Adrenal gland (tissue), 12 donors: ENCODE data around the gene ITPKB. TPM values are rescaled to one million over a fixed set of nuclear protein-coding genes. Genes with fewer than 3 reads are reported as not detected.

Experiments used
- DNase-seq, 7 donors: peaks; one replicate each; pipeline ENCODE4 v3.0.0-alpha.2; 2019 to 2020
- H3K27ac ChIP-seq, 5 donors: fragments of 200-600 bp; sonication (generic) in 4 of 5; 1 replicate in 3 of 5; 2 replicates in 2 of 5; pipeline versions ENCODE4 v1.5.1 to v1.8.0; 2016 to 2020; ENCODE audit warnings: mild to moderate bottlenecking in 1 of 5
- H3K27me3 ChIP-seq: fragments of 200-600 bp; 2 replicates; pipeline ENCODE4 v1.8.0; 2021
- H3K36me3 ChIP-seq, 2 donors: fragments of 200-600 bp; replicated peaks in 1 of 2; 1 replicate in 1 of 2; 2 replicates in 1 of 2; pipeline versions ENCODE4 v1.5.1 to v1.8.0; 2018 to 2022
- H3K4me1 ChIP-seq, 2 donors: fragments of 200-600 bp; replicated peaks in 1 of 2; 1 replicate in 1 of 2; 2 replicates in 1 of 2; pipeline versions ENCODE4 v1.5.1 to v1.8.0; 2018 to 2021
- H3K4me3 ChIP-seq, 4 donors: fragments of 200-600 bp; sonication (generic) in 3 of 4; one replicate each; pipeline ENCODE4 v1.5.1; 2016 to 2018
- H3K9me3 ChIP-seq, 3 donors: fragments of 200-600 bp; sonication (generic) in 1 of 3; replicated peaks in 1 of 3; 1 replicate in 2 of 3; 2 replicates in 1 of 3; pipeline versions ENCODE4 v1.5.1 to v1.8.0; 2016 to 2021
- POLR2A ChIP-seq, 2 donors: fragments of 450-650 bp; IDR thresholded peaks; one replicate each; pipeline ENCODE4 v1.6.1; 2017; ENCODE audit warnings: antibody characterized with exemption in 2 of 2, mild to moderate bottlenecking in 2 of 2, moderate library complexity in 1 of 2
- WGBS, 4 donors: extraction: QIAGEN DNeasy Blood & Tissue Kit in 2 of 4; methylation state at CpG; one replicate each; pipeline versions ENCODE4 v1.1.5 to v1.1.7; 2013 to 2017; 5-methylcytosine and 5-hydroxymethylcytosine counted together
- intact Hi-C, 2 donors: fragments of 100-400 bp; cut with DNase I; formaldehyde crosslinking; loops; one replicate each; pipeline versions ENCODE4 v1.14.1 to v1.15.0; 2022 to 2023
- polyA plus RNA-seq, 3 donors: library from polyadenylated mRNA; stranded (reverse); fragments of 200-250 nt in 2 of 3; fragments of 350-450 nt in 1 of 3; fragmentation: Illumina TruSeq in 1 of 3; extraction: RNeasy Lipid Tissue Mini Kit (QIAGEN cat#74804) in 1 of 3; gene quantifications; one replicate each; pipeline ENCODE4 v1.2.3, GENCODE V29; 2013 to 2014
- small RNA-seq, 2 donors: library from RNA; depleted of rRNA; stranded (forward); fragments of <200 nt; gene quantifications; one replicate each; pipeline ENCODE3, GENCODE V24; 2016
- total RNA-seq, 9 donors: library from RNA; depleted of rRNA in 4 of 9; stranded (reverse); fragments of >200 nt in 4 of 9; fragments of 120-200 nt in 1 of 9; fragmentation: NEBNext Ultra II Directional in 1 of 9; extraction: Animal tissue kit (Norgen Biotek cat#: 25700) in 1 of 9; gene quantifications; one replicate each; pipeline versions ENCODE4 v1.1.0 to v1.2.4, GENCODE V29; 2013 to 2023
- TF ChIP-seq, protein P1 (sequence below), 6 experiments: fragments of 450-650 bp in 4 of 6; fragments of 200-600 bp in 2 of 6; sonication (generic) in 1 of 6; IDR thresholded peaks; 1 replicate in 5 of 6; 2 replicates in 1 of 6; pipeline versions ENCODE4 v1.5.1 to v1.8.0; 2016 to 2021; ENCODE audit warnings: antibody characterized with exemption in 6 of 6, mild to moderate bottlenecking in 2 of 6, moderate library complexity in 1 of 6
- donor health status: healthy with polysubstance abuse.
- donor health status: Bipolar disorder and iron deficiency.
- donor health status: DM: yes; HTN: yes; CAD: no.
- donor health status: DM: no; HTN: no; CAD: no.
- donor health status: DM: no; HTN: no; CAD: no.
- donor health status: DM: yes; HTN: yes; CAD: no.

The ITPKB gene
- total and polyA plus RNA-seq, 12 donors, result 2.3 to 22.7 (median 13.0) TPM

DNA sequence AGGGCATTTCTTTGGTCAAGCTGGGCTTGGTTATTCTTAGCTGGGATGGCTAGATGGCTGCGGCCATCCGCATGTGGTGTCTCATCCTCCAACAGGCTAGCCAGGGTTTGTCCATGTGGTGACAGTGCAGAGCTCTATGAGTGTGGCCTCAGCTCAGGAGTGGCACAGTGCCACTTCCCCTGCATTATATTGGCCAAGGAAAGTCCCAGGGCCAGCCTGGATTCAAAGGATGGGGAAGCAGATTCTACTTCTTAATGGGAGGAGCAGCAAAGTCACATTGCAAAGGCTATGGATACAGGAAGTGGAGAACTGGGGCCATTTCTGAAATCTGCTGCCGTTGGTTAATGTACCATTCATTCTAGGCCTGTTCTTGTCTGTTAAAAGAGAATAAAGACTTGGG is 156.1 kb downstream of the ITPKB start:
- WGBS, 4 donors, result 93 to 100% (median 96%) methylated on average over 3 of the region's 3 CpGs
- DNase-seq, result no peak
- no peaks in the 10 kb centered on the region for H3K9me3 ChIP-seq
- H3K27ac ChIP-seq, result no peak overlapping the region
- no peaks in the 10 kb centered on the region for H3K4me1 ChIP-seq
- no peaks in the 10 kb centered on the region for H3K36me3 ChIP-seq
- H3K27me3 ChIP-seq, result no peaks in the 10 kb centered on the region
- intact Hi-C loops, result no loop called here
- TF ChIP-seq, protein P1, sequence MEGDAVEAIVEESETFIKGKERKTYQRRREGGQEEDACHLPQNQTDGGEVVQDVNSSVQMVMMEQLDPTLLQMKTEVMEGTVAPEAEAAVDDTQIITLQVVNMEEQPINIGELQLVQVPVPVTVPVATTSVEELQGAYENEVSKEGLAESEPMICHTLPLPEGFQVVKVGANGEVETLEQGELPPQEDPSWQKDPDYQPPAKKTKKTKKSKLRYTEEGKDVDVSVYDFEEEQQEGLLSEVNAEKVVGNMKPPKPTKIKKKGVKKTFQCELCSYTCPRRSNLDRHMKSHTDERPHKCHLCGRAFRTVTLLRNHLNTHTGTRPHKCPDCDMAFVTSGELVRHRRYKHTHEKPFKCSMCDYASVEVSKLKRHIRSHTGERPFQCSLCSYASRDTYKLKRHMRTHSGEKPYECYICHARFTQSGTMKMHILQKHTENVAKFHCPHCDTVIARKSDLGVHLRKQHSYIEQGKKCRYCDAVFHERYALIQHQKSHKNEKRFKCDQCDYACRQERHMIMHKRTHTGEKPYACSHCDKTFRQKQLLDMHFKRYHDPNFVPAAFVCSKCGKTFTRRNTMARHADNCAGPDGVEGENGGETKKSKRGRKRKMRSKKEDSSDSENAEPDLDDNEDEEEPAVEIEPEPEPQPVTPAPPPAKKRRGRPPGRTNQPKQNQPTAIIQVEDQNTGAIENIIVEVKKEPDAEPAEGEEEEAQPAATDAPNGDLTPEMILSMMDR (IDR thresholded peaks at IDR 0.05), result no peak
- TF ChIP-seq POLR2A (IDR thresholded peaks at IDR 0.05), result no peak
- H3K4me3 ChIP-seq, result no peak overlapping the region

Small RNA genes within 50 kb of the gene (small RNA-seq; reads per million reads assigned to genes)
- 0 reads per million in 2 donors for gene RPS27P5

Other genes with a start within 250 kb of the ITPKB start
- gene STUM, start 190.5 kb downstream of the ITPKB start, total RNA-seq, result under 1 TPM in 8 of 9 donors, not detected in 1; 0.13 to 0.43 (median 0.18) TPM
- gene STUM, start 190.5 kb downstream of the ITPKB start, polyA plus RNA-seq, result under 1 TPM; 0.24 to 0.44 (median 0.33) TPM
- 100 to 1,000 TPM in 1 of 9 donors, 10 to 100 TPM in 8; 32.7 to 133 (median 46.5) TPM for gene PSEN2, start 131.3 kb upstream of the ITPKB start, total RNA-seq
- 10 to 100 TPM; 27.2 to 37.0 (median 28.7) TPM for gene PSEN2, start 131.3 kb upstream of the ITPKB start, polyA plus RNA-seq
- 100 to 1,000 TPM in 7 of 9 donors, 10 to 100 TPM in 2; 30.1 to 990 (median 572) TPM for gene COQ8A, start 201.0 kb upstream of the ITPKB start, total RNA-seq
- gene COQ8A, start 201.0 kb upstream of the ITPKB start, polyA plus RNA-seq, result 100 to 1,000 TPM in 2 of 3 donors, 10 to 100 TPM in 1; 33.8 to 453 (median 261) TPM